ENCODE results near the gene LRCH4.
"Not testable (repeated sequence)": the region's sequence is repeated elsewhere in the genome, so short reads cannot be mapped to it uniquely, and the experiment has no call there.

The LRCH4 gene

DNA sequence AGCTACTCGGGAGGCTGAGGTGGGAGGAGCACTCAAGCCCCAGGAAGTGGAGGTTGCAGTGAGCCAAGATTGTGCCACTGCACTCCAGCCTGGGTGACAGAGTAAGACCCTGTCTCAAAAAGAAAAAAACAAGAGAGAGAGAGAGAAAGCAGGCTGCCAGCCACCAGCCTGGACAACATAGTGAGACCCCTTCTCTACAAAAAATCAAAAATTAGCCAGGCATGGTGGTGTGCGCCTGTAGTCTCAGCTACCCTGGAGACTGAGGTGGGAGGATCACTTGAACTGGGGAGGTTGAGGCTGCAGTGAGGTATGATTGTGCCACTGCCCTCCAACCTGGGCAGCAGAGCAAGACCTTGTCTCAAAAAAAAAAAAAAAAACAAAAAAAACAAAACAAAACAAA, 49.2 kb downstream of the LRCH4 start:
- ATAC-seq, H3K9me3 Mint-ChIP-seq, H3K27me3 Mint-ChIP-seq, DNase-seq, H3K4me3 Mint-ChIP-seq: not testable (repeated sequence)
- Mint-ChIP-seq H3K27ac (peak overlapping the region in 1 of 2 donors; percentile 69), H3K4me1 (peaks cover 32% of the 10 kb centered on the region)

DNA sequence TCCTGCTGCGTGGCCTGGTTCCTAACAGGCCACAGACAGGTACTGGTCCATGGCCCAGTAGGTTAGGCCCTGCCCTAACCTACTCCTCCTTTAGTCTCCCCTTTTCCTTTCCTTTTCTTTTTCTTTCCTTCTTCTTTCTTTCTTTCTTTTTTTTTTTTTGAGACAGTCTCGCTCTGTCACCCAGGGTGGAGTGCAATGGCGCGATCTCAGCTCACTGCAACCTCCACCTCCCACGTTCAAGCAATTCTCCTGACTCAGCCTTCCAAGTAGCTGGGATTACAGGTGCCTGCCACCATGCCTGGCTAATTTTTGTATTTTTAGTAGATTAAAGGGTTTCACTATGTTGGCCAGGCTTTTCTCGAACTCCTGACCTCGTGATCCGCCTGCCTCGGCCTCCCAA, 49.9 kb downstream of the LRCH4 start:
- H3K27ac Mint-ChIP-seq, DNase-seq, H3K9me3 Mint-ChIP-seq, ATAC-seq, H3K27me3 Mint-ChIP-seq, H3K4me3 Mint-ChIP-seq: not testable (repeated sequence)
- H3K4me1 Mint-ChIP-seq, result peaks cover 25% of the 10 kb centered on the region

DNA sequence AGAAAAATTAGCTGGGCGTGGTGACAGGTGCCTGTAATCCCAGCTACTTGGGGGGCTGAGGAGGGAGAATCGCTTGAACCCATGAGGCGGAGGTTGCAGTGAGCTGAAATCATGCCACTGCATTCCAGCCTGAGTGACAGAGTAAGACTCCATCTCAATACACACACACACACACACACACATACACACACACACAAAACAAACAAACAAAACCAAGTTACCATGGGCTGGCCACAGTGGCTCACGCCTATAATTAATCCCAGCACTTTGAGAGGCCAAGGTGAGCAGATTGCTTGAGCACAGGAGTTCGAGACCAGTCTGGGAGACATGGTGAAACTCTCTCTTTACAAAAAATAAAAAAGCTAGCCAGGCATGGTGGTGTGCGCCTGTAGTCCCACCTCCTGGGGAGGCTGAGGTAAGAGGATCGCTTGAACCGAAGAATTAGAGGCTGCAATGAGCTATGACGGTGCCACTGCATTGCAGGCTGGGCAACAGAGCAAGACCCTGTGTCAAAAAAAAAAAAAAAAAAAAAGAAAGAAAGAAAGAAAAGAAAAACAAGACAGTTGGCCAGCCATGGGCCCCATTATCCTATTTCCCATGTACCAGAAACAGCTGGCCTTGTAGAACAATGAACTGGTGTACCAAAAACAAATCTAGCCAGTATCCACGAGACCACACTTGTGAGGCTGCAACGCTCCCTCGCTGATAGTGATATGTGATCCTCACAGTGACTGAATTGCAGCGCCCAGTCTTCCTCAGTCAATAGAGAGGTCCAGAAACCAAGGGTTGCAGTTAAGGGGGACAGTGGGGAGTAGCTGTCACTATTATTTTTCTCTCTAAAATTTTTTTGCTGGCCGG, 53.5 kb downstream of the LRCH4 start:
- Mint-ChIP-seq H3K27me3 (no peaks in the 10 kb centered on the region), H3K9me3 (no peaks in the 10 kb centered on the region), H3K4me1 (peaks cover 12% of the 10 kb centered on the region), H3K27ac (no peak overlapping the region), H3K4me3 (no peak overlapping the region)
- DNase-seq (no peak), ATAC-seq (no peak)

DNA sequence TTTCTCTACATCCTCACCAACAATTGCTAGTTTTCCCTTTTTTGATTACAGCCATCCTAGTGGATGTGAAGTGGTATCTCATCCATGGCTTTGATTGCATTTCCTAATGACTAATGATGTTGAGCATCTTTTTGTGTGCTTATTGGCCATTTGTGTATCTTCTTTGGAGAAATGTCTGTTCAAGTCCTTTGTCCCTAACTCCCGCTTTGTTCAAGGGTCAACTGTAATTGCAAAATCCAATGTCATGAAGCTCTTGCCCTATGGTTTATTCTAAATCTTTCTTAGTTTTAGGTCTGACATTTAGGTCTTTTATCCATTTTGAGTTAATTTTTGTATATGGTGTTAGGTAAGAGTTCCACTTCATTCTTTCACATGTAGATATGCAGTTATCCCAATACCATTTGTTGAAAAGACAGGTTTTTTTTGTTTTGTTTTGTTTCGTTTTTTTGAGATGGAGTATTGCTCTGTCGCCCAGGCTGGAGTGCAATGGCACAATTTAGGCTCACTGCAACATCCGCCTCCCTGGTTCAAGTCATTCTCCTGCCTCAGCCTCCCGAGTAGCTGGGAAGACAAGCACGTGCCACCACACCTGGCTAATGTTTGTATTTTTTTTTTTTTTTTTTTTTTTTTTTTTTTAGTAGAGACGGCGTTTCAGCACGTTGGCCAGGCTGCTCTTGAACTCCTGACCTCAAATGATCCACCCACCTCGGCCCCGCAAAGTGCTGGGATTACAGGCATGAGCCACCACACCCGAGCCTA, 57.6 kb downstream of the LRCH4 start:
- DNase-seq, ATAC-seq, H3K9me3 Mint-ChIP-seq, H3K27ac Mint-ChIP-seq, H3K27me3 Mint-ChIP-seq: not testable (repeated sequence)
- Mint-ChIP-seq H3K4me3 (peak overlapping the region in 1 of 2 donors; percentile 17), H3K4me1 (peaks cover 13% of the 10 kb centered on the region)

Measured in stimulated activated naive CD8-positive, alpha-beta T cell treated with anti-CD3 and anti-CD28 coated beads, Interleukin-15, amount 100 ng/mL, for 72 hours (primary cell).